Measurements from ENCODE around the gene TPM3. TPM values are rescaled to one million over a fixed set of nuclear protein-coding genes. Genes with fewer than 3 reads are reported as not detected.

TPM3 gene
- total RNA-seq (2011; cell fraction: chromatin; rRNA removed; ENCODE audit: low replicate concordance), result 94.6 and 152 TPM in 2 replicates
- total RNA-seq (2011; cell fraction: nucleolus; rRNA removed), result 60.4 and 81.0 TPM in 2 replicates
- total RNA-seq (2011; cell fraction: nucleoplasm; rRNA removed), result 113 and 173 TPM in 2 replicates
- total RNA-seq (2014; rRNA removed), result 344 and 399 TPM in 2 replicates
- 350 and 402 TPM in 2 replicates for total RNA-seq (2014; rRNA removed; fragmentation: Illumina TruSeq; extraction: Trizol)
- total RNA-seq (2015; rRNA removed; fragmentation: Illumina TruSeq; extraction: Trizol), result 400 and 421 TPM in 2 replicates
- 500 and 507 TPM in 2 replicates for total RNA-seq (2021)
- polyA plus RNA-seq (2011; rRNA removed), result 423 and 536 TPM in 2 replicates
- 181 and 303 TPM in 2 replicates for polyA plus RNA-seq (2011; cell fraction: cytosol; rRNA removed)
- 147 and 198 TPM in 2 replicates for polyA plus RNA-seq (2011; cell fraction: nucleus; rRNA removed)
- polyA plus RNA-seq (2012), result 390 and 526 TPM in 2 replicates
- 488 and 545 TPM in 2 replicates for polyA plus RNA-seq (2014; fragmentation: Illumina TruSeq; extraction: Trizol)
- polyA plus RNA-seq (2014; fragmentation: Nextera tagmentation; extraction: Ambion mirVana), result 100 to 1,000 TPM; 202 to 241 TPM
- polyA plus RNA-seq (2014; rRNA removed), result 496 and 604 TPM in 2 replicates
- polyA minus RNA-seq (2011; rRNA and poly(A)+ RNA removed), result 256 and 293 TPM in 2 replicates
- polyA minus RNA-seq (2011; cell fraction: cytosol; rRNA and poly(A)+ RNA removed), result 99.9 and 136 TPM in 2 replicates
- 42.7 and 79.9 TPM in 2 replicates for polyA minus RNA-seq (2011; cell fraction: nucleus; rRNA and poly(A)+ RNA removed)
- Bru-seq, nascent RNA, result percentile 92 among the genes with signal in this experiment
- BruChase-seq, experiment 1, labeled RNA remaining after a 2-hour chase, result percentile 95 among the genes with signal in this experiment
- percentile 94 among the genes with signal in this experiment for BruChase-seq, experiment 2, labeled RNA remaining after a 6-hour chase
- long read RNA-seq, experiment 1, transcript TPM3-205 (9 exons, 1,771 nt), result minor isoform, 19 of 1,199 reads
- long read RNA-seq, experiment 1, transcript TPM3-213 (4 exons, 2,147 nt), result minor isoform, 18 of 1,199 reads
- long read RNA-seq, experiment 1, transcript TPM3-212 (8 exons, 3,131 nt), result major isoform, 737 of 1,199 reads
- long read RNA-seq, experiment 1, transcript TPM3-211 (8 exons, 1,115 nt), result minor isoform, 7 of 1,199 reads
- long read RNA-seq, experiment 1, partial matches to known transcripts, result 110 of 1,199 reads
- long read RNA-seq, experiment 1, other reads (novel, unspliced or antisense), result 302 of 1,199 reads
- long read RNA-seq, experiment 2, transcript TPM3-212 (8 exons, 3,131 nt), result major isoform, 121 of 486 reads
- long read RNA-seq, experiment 2, transcript TPM3-213 (4 exons, 2,147 nt), result minor isoform, 6 of 486 reads
- long read RNA-seq, experiment 2, partial matches to known transcripts, result 66 of 486 reads
- long read RNA-seq, experiment 2, other reads (novel, unspliced or antisense), result 289 of 486 reads
- long read RNA-seq, experiment 3, transcript TPM3-213 (4 exons, 2,147 nt), result minor isoform, 7 of 515 reads
- long read RNA-seq, experiment 3, transcript TPM3-212 (8 exons, 3,131 nt), result major isoform, 357 of 515 reads
- long read RNA-seq, experiment 3, partial matches to known transcripts, result 99 of 515 reads
- long read RNA-seq, experiment 3, other reads (novel, unspliced or antisense), result 44 of 515 reads

DNA sequence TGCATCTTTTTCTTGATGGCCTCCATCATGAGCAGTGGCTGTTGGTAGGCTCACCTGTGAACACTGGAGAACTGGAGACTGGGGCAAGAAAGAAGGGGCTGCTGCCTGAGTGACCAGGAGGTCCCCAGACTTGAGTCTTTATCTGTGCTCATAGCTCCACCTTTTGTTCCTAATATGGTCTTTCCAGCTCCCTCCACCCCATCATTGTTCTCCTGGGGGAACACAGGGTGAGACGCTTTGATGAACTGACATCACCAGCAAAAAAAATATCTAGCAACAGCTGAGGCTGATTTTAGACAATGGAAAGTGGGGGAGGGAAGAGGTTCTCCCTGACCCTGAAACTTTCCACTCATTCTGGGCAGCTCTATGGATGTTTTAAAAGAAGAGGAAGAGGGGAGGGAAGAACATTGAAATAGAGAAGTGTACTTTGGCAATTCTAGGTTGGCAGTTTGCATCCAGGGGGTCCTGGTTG, at the start of gene TPM3:
Gene TPM3 (minus strand): TSS at position 111 of the 472 bp plus-strand sequence. CDS start 82 bp downstream, at position 29.
- Histone ChIP-seq H3K36me3 (ENCODE audit: control insufficient read depth, insufficient read depth, low read length) (no peaks in the 10 kb centered on the region), H3K27ac (ENCODE audit: extremely low read depth, low read depth, low read length) (no peak within 1 kb of the TSS), H3K4me2 (ENCODE audit: insufficient read depth, low read length) (peak within 1 kb of the TSS; percentile 12; the same call in 1 of the 2 replicates), H3K9ac (ENCODE audit: insufficient read depth in 1 of 2, low read depth in 2 of 2, low read length in 2 of 2) (peak within 1 kb of the TSS in 1 of 2 experiments; percentile 2; a peak in 1 of 4 replicates), H2AFZ (ENCODE audit: low read depth, low read length) (0 out of 2 replicates have a peak within 1 kb of the TSS, but pooled peaks have one; percentile 44), H3K9me3 (replicated peaks; ENCODE audit: control insufficient read depth, insufficient read depth, low read depth, low read length) (no peaks in the 10 kb centered on the region), H4K20me1 (replicated peaks; ENCODE audit: control insufficient read depth, insufficient read depth, low read length) (no peaks in the 10 kb centered on the region), H3K79me2 (ENCODE audit: control insufficient read depth, insufficient read depth, low read length) (no peaks in the 10 kb centered on the region), H3K27me3 (ENCODE audit: control insufficient read depth in 2 of 2, insufficient read depth in 2 of 2, low read length in 2 of 2) (no peaks in the 10 kb centered on the region), H3K4me1 (replicated peaks in 1 of 2; ENCODE audit: control insufficient read depth in 2 of 2, insufficient read depth in 2 of 2, low read length in 2 of 2) (peaks cover 8 to 25% of the 10 kb centered on the region in 2 experiments; a peak in 4 of 5 replicates), H3K9me1 (ENCODE audit: control insufficient read depth, insufficient read depth, low read length) (no peaks in the 10 kb centered on the region), H3K4me3 (no peak within 1 kb of the TSS)
- no TSS peak for BruUV-seq (replicated peaks)
- DNase-seq (ENCODE audit: extremely low read depth in 1 of 4, low spot score in 3 of 4), result no peak
- ATAC-seq, result peak; percentile 20; the same call in 2 of the 3 replicates
- 0% methylated on average over 1 of the region's 1 CpG for WGBS (ENCODE audit: insufficient coverage, low coverage, missing lambda C conversion rate)
- in situ Hi-C loops (cut with MboI), result loop anchor here (5.0 kb wide), 2 partner anchors 55 to 145 kb away; no protein-coding TSS in a partner anchor
- FAIRE-seq, result peak; percentile 6
- ChIA-PET CTCF (ENCODE audit: low intra/inter-chr PET ratio) (no interaction called here), POLR2A (interaction anchor here (0.6 to 2.9 kb wide), 7 partner anchors 10 to 903 kb away, joined by 3 to 12 read pairs (median 3); partner anchors contain the start of genes RPS27 and UBAP2L)
- TF ChIP-seq NFIC (IDR thresholded peaks at IDR 0.05) (no peak), EWSR1 (IDR thresholded peaks at IDR 0.05; ENCODE audit: borderline replicate concordance, low read depth, partially characterized antibody) (no peak), ZNF79 (CRISPR knock-in tag; IDR thresholded peaks at IDR 0.05; ENCODE audit: low read depth) (no peak), SRF (CRISPR knock-in tag; IDR thresholded peaks at IDR 0.05) (peak in 1 of 2 experiments; percentile 76; a peak in 1 of 4 replicates), RFX1 (IDR thresholded peaks at IDR 0.05) (no peak), SUPT5H (IDR thresholded peaks at IDR 0.05) (no peak), ZNF668 (CRISPR knock-in tag; IDR thresholded peaks at IDR 0.05) (no peak), SOX6 (IDR thresholded peaks at IDR 0.05) (0 out of 2 replicates have a peak, but pooled peaks have one; percentile 14)
- TF ChIP-seq, protein P1, sequence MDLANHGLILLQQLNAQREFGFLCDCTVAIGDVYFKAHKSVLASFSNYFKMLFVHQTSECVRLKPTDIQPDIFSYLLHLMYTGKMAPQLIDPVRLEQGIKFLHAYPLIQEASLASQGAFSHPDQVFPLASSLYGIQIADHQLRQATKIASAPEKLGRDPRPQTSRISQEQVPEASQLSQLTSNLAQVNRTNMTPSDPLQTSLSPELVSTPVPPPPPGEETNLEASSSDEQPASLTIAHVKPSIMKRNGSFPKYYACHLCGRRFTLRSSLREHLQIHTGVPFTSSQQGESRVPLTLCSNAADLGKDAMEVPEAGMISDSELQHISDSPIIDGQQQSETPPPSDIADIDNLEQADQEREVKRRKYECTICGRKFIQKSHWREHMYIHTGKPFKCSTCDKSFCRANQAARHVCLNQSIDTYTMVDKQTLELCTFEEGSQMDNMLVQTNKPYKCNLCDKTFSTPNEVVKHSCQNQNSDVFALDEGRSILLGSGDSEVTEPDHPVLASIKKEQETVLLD (IDR thresholded peaks at IDR 0.05), result no peak
- TF ChIP-seq, protein P2, sequence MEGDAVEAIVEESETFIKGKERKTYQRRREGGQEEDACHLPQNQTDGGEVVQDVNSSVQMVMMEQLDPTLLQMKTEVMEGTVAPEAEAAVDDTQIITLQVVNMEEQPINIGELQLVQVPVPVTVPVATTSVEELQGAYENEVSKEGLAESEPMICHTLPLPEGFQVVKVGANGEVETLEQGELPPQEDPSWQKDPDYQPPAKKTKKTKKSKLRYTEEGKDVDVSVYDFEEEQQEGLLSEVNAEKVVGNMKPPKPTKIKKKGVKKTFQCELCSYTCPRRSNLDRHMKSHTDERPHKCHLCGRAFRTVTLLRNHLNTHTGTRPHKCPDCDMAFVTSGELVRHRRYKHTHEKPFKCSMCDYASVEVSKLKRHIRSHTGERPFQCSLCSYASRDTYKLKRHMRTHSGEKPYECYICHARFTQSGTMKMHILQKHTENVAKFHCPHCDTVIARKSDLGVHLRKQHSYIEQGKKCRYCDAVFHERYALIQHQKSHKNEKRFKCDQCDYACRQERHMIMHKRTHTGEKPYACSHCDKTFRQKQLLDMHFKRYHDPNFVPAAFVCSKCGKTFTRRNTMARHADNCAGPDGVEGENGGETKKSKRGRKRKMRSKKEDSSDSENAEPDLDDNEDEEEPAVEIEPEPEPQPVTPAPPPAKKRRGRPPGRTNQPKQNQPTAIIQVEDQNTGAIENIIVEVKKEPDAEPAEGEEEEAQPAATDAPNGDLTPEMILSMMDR (IDR thresholded peaks at IDR 0.05 in 2 of 3, conservative IDR thresholded peaks at IDR 0.05 in 1 of 3; ENCODE audit: insufficient read depth in 2 of 3, low read depth in 1 of 3, low read length in 3 of 3), result peak in 1 of 3 experiments; percentile 2; a peak in 1 of 6 replicates
- intact Hi-C loops (cut with micrococcal nuclease), result loop anchor here (10.0 kb wide), 1 partner anchor 273 kb away; no protein-coding TSS in a partner anchor

Data from K562 (cell line).